GM12875 (cell line): ENCODE results near the gene PIEZO2.

Experiments used
- H3K4me3 ChIP-seq: one replicate; pipeline ENCODE4 v1.5.1; 2011; ENCODE audit warnings: low read depth, low read length, control low read depth
- TF ChIP-seq, protein P1 (sequence below): IDR thresholded peaks from 2 replicates; pipeline ENCODE4 v1.5.1; 2011; ENCODE audit warnings: low read depth, mild to moderate bottlenecking, control low read depth, inconsistent platforms, low read length, moderate library complexity, borderline replicate concordance; ENCODE audit not compliant: insufficient read depth

The PIEZO2 gene

GRCh38 chr18:11034884-11035283 lies 114.5 kb downstream of the PIEZO2 start:
- TF ChIP-seq, protein P1, sequence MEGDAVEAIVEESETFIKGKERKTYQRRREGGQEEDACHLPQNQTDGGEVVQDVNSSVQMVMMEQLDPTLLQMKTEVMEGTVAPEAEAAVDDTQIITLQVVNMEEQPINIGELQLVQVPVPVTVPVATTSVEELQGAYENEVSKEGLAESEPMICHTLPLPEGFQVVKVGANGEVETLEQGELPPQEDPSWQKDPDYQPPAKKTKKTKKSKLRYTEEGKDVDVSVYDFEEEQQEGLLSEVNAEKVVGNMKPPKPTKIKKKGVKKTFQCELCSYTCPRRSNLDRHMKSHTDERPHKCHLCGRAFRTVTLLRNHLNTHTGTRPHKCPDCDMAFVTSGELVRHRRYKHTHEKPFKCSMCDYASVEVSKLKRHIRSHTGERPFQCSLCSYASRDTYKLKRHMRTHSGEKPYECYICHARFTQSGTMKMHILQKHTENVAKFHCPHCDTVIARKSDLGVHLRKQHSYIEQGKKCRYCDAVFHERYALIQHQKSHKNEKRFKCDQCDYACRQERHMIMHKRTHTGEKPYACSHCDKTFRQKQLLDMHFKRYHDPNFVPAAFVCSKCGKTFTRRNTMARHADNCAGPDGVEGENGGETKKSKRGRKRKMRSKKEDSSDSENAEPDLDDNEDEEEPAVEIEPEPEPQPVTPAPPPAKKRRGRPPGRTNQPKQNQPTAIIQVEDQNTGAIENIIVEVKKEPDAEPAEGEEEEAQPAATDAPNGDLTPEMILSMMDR = no peak
- H3K4me3 ChIP-seq = no peak overlapping the region

GRCh38 chr18:11033503-11033902 lies 115.9 kb downstream of the PIEZO2 start:
- H3K4me3 ChIP-seq = no peak overlapping the region
- TF ChIP-seq, protein P1 = no peak

DNA sequence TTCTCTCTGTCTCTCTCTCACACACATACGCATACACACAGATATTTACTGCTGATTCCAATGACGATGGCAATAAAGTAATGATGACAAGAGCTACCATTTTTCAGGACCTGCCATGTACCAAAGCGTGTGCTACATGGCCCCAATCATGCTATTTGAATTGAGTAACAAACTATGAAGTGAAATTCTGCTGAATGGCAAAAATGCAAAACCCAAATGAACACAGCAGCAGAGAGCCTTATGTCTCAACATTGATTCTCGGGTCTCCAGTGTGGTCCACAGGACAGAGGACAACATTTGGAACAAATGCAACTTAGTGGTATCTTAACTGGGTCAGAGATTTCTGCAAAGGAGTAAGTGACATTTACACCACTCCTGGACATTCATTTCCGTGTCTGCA lies 117.4 kb downstream of the PIEZO2 start:
- TF ChIP-seq, protein P1 = no peak
- H3K4me3 ChIP-seq = no peak overlapping the region

DNA sequence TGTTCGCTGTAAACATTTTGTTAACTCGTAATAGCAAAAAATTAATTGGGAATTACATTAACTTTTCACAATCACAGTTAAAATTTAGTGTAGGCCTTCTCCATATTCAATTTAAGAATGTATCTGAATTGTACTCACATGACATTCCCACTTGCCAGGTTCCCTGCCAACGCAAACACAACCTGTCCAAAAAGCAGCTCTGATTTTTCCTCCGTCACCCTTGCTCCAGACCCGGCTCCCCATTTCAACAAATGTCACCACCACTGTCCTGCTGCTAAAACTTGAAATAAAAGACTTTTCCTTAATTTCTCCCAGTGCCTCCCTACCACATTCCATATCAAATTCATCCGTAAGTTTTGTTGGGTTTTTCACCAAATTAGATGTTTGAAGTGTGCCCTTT lies 120.3 kb downstream of the PIEZO2 start:
- TF ChIP-seq, protein P1 = no peak
- no peak overlapping the region for H3K4me3 ChIP-seq

- H3K4me3 ChIP-seq = no peak overlapping the region
- TF ChIP-seq, protein P1 = no peak
These were observed 121.5 kb downstream of the PIEZO2 start for GRCh38 chr18:11027862-11028261.

GRCh38 chr18:11025671-11026070 lies 123.7 kb downstream of the PIEZO2 start:
- TF ChIP-seq, protein P1 = no peak

DNA sequence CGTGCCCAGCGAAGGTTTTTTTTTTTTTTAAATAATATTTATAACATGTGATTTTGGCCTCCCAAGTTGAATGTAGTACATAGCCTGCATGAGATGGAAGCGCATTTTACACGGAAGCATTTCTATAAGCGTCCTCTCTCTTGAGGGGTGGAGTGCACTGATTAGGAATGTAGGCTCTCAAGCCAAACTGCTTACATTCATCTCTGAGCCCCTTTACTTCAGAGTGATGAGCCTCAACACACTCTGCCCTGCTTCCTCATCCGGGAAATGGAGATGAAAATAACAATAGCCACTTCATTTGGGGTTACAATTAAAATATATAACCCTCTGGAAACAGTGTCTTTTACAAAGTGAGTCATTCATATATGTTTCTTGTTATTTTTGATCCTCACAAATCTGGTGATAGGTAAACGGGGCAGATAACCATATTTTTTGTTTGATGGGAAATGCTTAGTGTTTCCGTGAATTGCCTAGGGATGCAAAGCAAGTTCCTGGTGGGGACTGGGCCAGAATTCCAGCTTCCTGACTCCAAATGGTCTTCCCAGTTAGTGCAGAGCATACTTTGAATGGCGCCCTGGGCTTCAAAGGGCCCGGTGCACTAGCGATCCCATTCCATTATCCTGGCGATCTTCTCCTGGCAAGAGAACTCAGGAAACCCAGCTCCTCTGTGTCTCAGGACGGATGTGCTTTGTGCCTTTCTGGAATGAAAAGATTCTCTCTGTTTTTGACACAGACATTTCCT lies 124.3 kb downstream of the PIEZO2 start:
- no peak overlapping the region for H3K4me3 ChIP-seq
- TF ChIP-seq, protein P1 = no peak

More at GRCh38 chr18:11025671-11026070, 123.7 kb downstream of the PIEZO2 start:
- H3K4me3 ChIP-seq = no peak overlapping the region
